Fibroblast of lung (primary cell): Measurements from ENCODE around the gene MMP14. TPM values are rescaled to one million over a fixed set of nuclear protein-coding genes. Genes with fewer than 3 reads are reported as not detected.
A peak's percentile ranks its signal among the peaks of the same experiment; 100 is the strongest.

Experiments used
- DNase-seq, 2 donors: peaks; one replicate each; pipeline versions ENCODE4 v3.0.0 to v3.0.0-alpha.2; 2010; ENCODE audit warnings: low read depth in 2 of 2
- H2AFZ ChIP-seq: 2 replicates; pipeline ENCODE4 v1.5.1; 2012; ENCODE audit warnings: low read length, control low read depth, inconsistent platforms
- H3K27ac ChIP-seq: 2 replicates; pipeline ENCODE4 v1.5.1; 2011; ENCODE audit warnings: low read length, control low read depth; ENCODE audit not compliant: insufficient read depth
- H3K27me3 ChIP-seq: 2 replicates; pipeline ENCODE4 v1.5.1; 2011; ENCODE audit warnings: mild to moderate bottlenecking, low read length; ENCODE audit not compliant: control insufficient read depth, insufficient read depth
- H3K36me3 ChIP-seq: 2 replicates; pipeline ENCODE4 v1.5.1; 2011; ENCODE audit warnings: low read length; ENCODE audit not compliant: control insufficient read depth, insufficient read depth
- H3K4me1 ChIP-seq: 2 replicates; pipeline ENCODE4 v1.5.1; 2011; ENCODE audit warnings: low read length; ENCODE audit not compliant: control insufficient read depth, insufficient read depth; ENCODE audit errors: extremely low read depth
- H3K4me2 ChIP-seq: 2 replicates; pipeline ENCODE4 v1.5.1; 2011; ENCODE audit warnings: low read length, control low read depth; ENCODE audit not compliant: insufficient read depth; ENCODE audit errors: extremely low read depth
- H3K4me3 ChIP-seq, 4 experiments: fragments of 200-600 bp in 1 of 4; sonication (generic) in 1 of 4; replicated peaks in 1 of 4; 2 replicates each; pipeline ENCODE4 v1.5.1; 2011 to 2016; ENCODE audit warnings: low read length in 4 of 4, low read depth in 3 of 4, mild to moderate bottlenecking in 3 of 4, control low read depth in 2 of 4, inconsistent platforms in 1 of 4, mixed read lengths in 1 of 4; ENCODE audit not compliant: insufficient read depth in 1 of 4; ENCODE audit errors: control extremely low read depth in 1 of 4
- H3K79me2 ChIP-seq: 2 replicates; pipeline ENCODE4 v1.5.1; 2012; ENCODE audit warnings: mild to moderate bottlenecking, low read length, inconsistent platforms; ENCODE audit not compliant: control insufficient read depth, insufficient read depth
- H3K9ac ChIP-seq: 2 replicates; pipeline ENCODE4 v1.5.1; 2011; ENCODE audit warnings: mild to moderate bottlenecking, low read length, control low read depth; ENCODE audit not compliant: insufficient read depth
- H3K9me3 ChIP-seq: 2 replicates; pipeline ENCODE4 v1.5.1; 2012; ENCODE audit warnings: low read depth, low read length; ENCODE audit not compliant: control insufficient read depth, insufficient read depth
- H4K20me1 ChIP-seq: 2 replicates; pipeline ENCODE4 v1.5.1; 2011; ENCODE audit warnings: low read length; ENCODE audit not compliant: control insufficient read depth, insufficient read depth; ENCODE audit errors: extremely low read depth
- CTCF ChIP-seq, 2 donors: IDR thresholded peaks in 1 of 2; conservative IDR thresholded peaks in 1 of 2; 1 replicate in 1 of 2; 2 replicates in 1 of 2; pipeline ENCODE4 v1.5.1; 2011 to 2012; ENCODE audit warnings: low read length in 2 of 2, control low read depth in 1 of 2, inconsistent platforms in 1 of 2, low read depth in 1 of 2, mild to moderate bottlenecking in 1 of 2
- EZH2 ChIP-seq: IDR thresholded peaks from 2 replicates; pipeline ENCODE4 v1.5.1; 2012; ENCODE audit warnings: low read length, control low read depth, mild to moderate bottlenecking; ENCODE audit errors: missing control alignments
- polyA plus RNA-seq, 2 donors: library from polyadenylated mRNA; depleted of rRNA in 1 of 2; stranded (reverse) in 1 of 2; unstranded in 1 of 2; fragments of >200 nt; gene quantifications; 2 replicates each; pipeline ENCODE4 v1.2.1, GENCODE V29; 2011 to 2012; ENCODE audit warnings: missing spikeins in 1 of 2
- total RNA-seq: library from RNA; depleted of rRNA; stranded (reverse); fragments of >200 nt; gene quantifications from 2 replicates; pipeline ENCODE4 v1.2.1, GENCODE V29; 2014

The MMP14 gene
- total and polyA plus RNA-seq, 2 donors (not counting 1 experiment from before 2014, with no cell fraction given): 375 to 397 TPM

GRCh38 chr14:22843123-22843925, 6.9 kb downstream of the MMP14 start:
- Histone ChIP-seq H3K4me3 (no peak overlapping the region), H3K9me3 (no peaks in the 10 kb centered on the region), H2AFZ (no peak overlapping the region), H3K36me3 (peaks cover 62% of the 10 kb centered on the region), H3K9ac (no peak overlapping the region), H3K4me2 (no peak overlapping the region), H3K79me2 (peaks cover 77% of the 10 kb centered on the region), H3K27ac (peak overlapping the region; percentile 63), H4K20me1 (no peaks in the 10 kb centered on the region), H3K27me3 (no peaks in the 10 kb centered on the region), H3K4me1 (peaks cover 43% of the 10 kb centered on the region)
- no peak for DNase-seq
- TF ChIP-seq EZH2: no peak
- TF ChIP-seq CTCF (conservative IDR thresholded peaks at IDR 0.05 in 1 of 2, IDR thresholded peaks at IDR 0.05 in 1 of 2; ENCODE audit: low read depth in 1 of 2, low read length in 2 of 2): no peak

GRCh38 chr14:22844221-22845102, 8.1 kb downstream of the MMP14 start:
- Histone ChIP-seq H3K27ac (peak overlapping the region; percentile 97), H2AFZ (no peak overlapping the region), H3K4me1 (peaks cover 49% of the 10 kb centered on the region), H3K9ac (no peak overlapping the region), H3K4me3 (no peak overlapping the region), H3K36me3 (peaks cover 61% of the 10 kb centered on the region), H3K9me3 (no peaks in the 10 kb centered on the region), H3K27me3 (no peaks in the 10 kb centered on the region), H3K79me2 (peaks cover 66% of the 10 kb centered on the region), H4K20me1 (no peaks in the 10 kb centered on the region), H3K4me2 (no peak overlapping the region)
- TF ChIP-seq CTCF (conservative IDR thresholded peaks at IDR 0.05 in 1 of 2, IDR thresholded peaks at IDR 0.05 in 1 of 2; ENCODE audit: low read depth in 1 of 2, low read length in 2 of 2): no peak
- TF ChIP-seq EZH2: no peak
- no peak for DNase-seq

GRCh38 chr14:22845103-22845394, 8.7 kb downstream of the MMP14 start:
- Histone ChIP-seq H3K36me3 (peaks cover 58% of the 10 kb centered on the region), H2AFZ (no peak overlapping the region), H3K4me1 (peaks cover 52% of the 10 kb centered on the region), H4K20me1 (no peaks in the 10 kb centered on the region), H3K27me3 (no peaks in the 10 kb centered on the region), H3K9me3 (no peaks in the 10 kb centered on the region), H3K9ac (peak overlapping the region; percentile 23), H3K4me2 (no peak overlapping the region), H3K27ac (peak overlapping the region; percentile 97), H3K4me3 (no peak overlapping the region), H3K79me2 (peaks cover 60% of the 10 kb centered on the region)
- no peak for TF ChIP-seq EZH2
- TF ChIP-seq CTCF (conservative IDR thresholded peaks at IDR 0.05 in 1 of 2, IDR thresholded peaks at IDR 0.05 in 1 of 2; ENCODE audit: low read depth in 1 of 2, low read length in 2 of 2): no peak
- no peak for DNase-seq
